GM23248 (cell line): ENCODE results near the gene IFNLR1. TPM values are rescaled to one million over a fixed set of nuclear protein-coding genes. Genes with fewer than 3 reads are reported as not detected.

Experiments used
- DNase-seq: peaks from one replicate; pipeline ENCODE4 v3.0.0-alpha.2; 2015
- H2AFZ ChIP-seq: fragments of 200-600 bp; sonication (generic); 2 replicates; pipeline ENCODE4 v1.6.1; 2016; ENCODE audit warnings: antibody characterized with exemption
- H3F3A ChIP-seq: fragments of 200-600 bp; sonication (generic); 2 replicates; pipeline ENCODE4 v1.6.1; 2016; ENCODE audit warnings: mild to moderate bottlenecking, antibody characterized with exemption, mixed run types; ENCODE audit not compliant: insufficient read depth
- H3K27ac ChIP-seq: fragments of 200-600 bp; sonication (generic); 2 replicates; pipeline ENCODE4 v1.5.1; 2016; ENCODE audit warnings: mild to moderate bottlenecking
- H3K27me3 ChIP-seq: fragments of 200-600 bp; sonication (generic); replicated peaks from 2 replicates; pipeline ENCODE4 v1.6.1; 2016; ENCODE audit warnings: mild to moderate bottlenecking; ENCODE audit not compliant: insufficient read depth
- H3K36me3 ChIP-seq: fragments of 200-600 bp; sonication (generic); 2 replicates; pipeline ENCODE4 v1.6.1; 2016; ENCODE audit warnings: low read depth, mild to moderate bottlenecking
- H3K4me1 ChIP-seq: fragments of 200-600 bp; sonication (generic); 2 replicates; pipeline ENCODE4 v1.6.1; 2016; ENCODE audit warnings: mild to moderate bottlenecking; ENCODE audit not compliant: insufficient read depth
- H3K4me2 ChIP-seq: fragments of 200-600 bp; sonication (generic); one replicate; pipeline ENCODE4 v1.6.1; 2016; ENCODE audit warnings: mild to moderate bottlenecking; ENCODE audit not compliant: unreplicated experiment
- H3K4me3 ChIP-seq: fragments of 200-600 bp; sonication (generic); 2 replicates; pipeline ENCODE4 v1.5.1; 2016; ENCODE audit warnings: mild to moderate bottlenecking
- H3K79me2 ChIP-seq: fragments of 200-600 bp; sonication (generic); 2 replicates; pipeline ENCODE4 v1.6.1; 2016; ENCODE audit warnings: mild to moderate bottlenecking; ENCODE audit not compliant: insufficient read depth
- H3K9ac ChIP-seq: fragments of 200-600 bp; sonication (generic); 2 replicates; pipeline ENCODE4 v1.6.1; 2016; ENCODE audit warnings: mild to moderate bottlenecking
- H3K9me2 ChIP-seq: fragments of 200-600 bp; sonication (generic); 2 replicates; pipeline ENCODE4 v1.6.1; 2016; ENCODE audit warnings: mixed run types, mild to moderate bottlenecking, moderate library complexity; ENCODE audit not compliant: insufficient read depth
- H3K9me3 ChIP-seq: fragments of 200-600 bp; sonication (generic); one replicate; pipeline ENCODE4 v1.6.1; 2017; ENCODE audit warnings: low read depth
- H4K20me1 ChIP-seq: fragments of 200-600 bp; sonication (generic); 2 replicates; pipeline ENCODE4 v1.6.0; 2016; ENCODE audit not compliant: insufficient read depth
- EZH2 ChIP-seq: fragments of 200-600 bp; sonication (generic); IDR thresholded peaks from 2 replicates; pipeline ENCODE4 v1.6.1; 2018; ENCODE audit warnings: antibody characterized with exemption, mild to moderate bottlenecking; ENCODE audit not compliant: insufficient read depth, poor library complexity, severe bottlenecking
- EZH2phosphoT487 ChIP-seq: fragments of 200-600 bp; sonication (generic); IDR thresholded peaks from 2 replicates; pipeline ENCODE4 v1.6.1; 2018; ENCODE audit warnings: antibody characterized with exemption, moderate library complexity, mild to moderate bottlenecking, low read depth; ENCODE audit not compliant: insufficient read depth
- WGBS, 2 experiments: methylation state at CpG; one replicate each; pipeline ENCODE4 v1.1.6; 2015 to 2017; ENCODE audit warnings: low lambda C conversion rate in 2 of 2, low coverage in 1 of 2; ENCODE audit errors: missing lambda C conversion rate in 2 of 2; 5-methylcytosine and 5-hydroxymethylcytosine counted together
- in situ Hi-C: fragments of 300-500 bp; cut with MboI; formaldehyde crosslinking; loops from 2 replicates; pipeline ENCODE4 v1.15.0; 2020
- polyA plus RNA-seq: library from polyadenylated mRNA; unstranded; fragments of >200 nt; fragmentation: Nextera tagmentation; extraction: Ambion mirVana; gene quantifications from 2 replicates; pipeline ENCODE4 v1.2.1, GENCODE V29; 2016
- total RNA-seq: library from RNA; depleted of rRNA; stranded (reverse); fragments of >200 nt; shearing (Covaris generic); gene quantifications from 2 replicates; pipeline ENCODE4 v1.2.3, GENCODE V29; 2014

Gene IFNLR1
- total and polyA plus RNA-seq, 2 experiments from 2014 or later: not detected

GRCh38 chr1:24111996-24112779, 74.9 kb downstream of the IFNLR1 start, which contains the start of gene MYOM3:
MYOM3 (minus strand) TSS chr1:24112135; CDS start chr1:24108636, 3,499 bp downstream.
- Histone ChIP-seq H3K9ac (peak within 1 kb of the TSS; percentile 41), H3K4me1 (peaks cover 32% of the 10 kb centered on the region), H3K27me3 (no peaks in the 10 kb centered on the region), H3K27ac (peak within 1 kb of the TSS; percentile 54), H3K9me3 (no peaks in the 10 kb centered on the region), H3K4me3 (peak within 1 kb of the TSS; percentile 45), H4K20me1 (no peaks in the 10 kb centered on the region), H2AFZ (peak within 1 kb of the TSS; percentile 76), H3K4me2 (peak within 1 kb of the TSS; percentile 59), H3K36me3 (no peaks in the 10 kb centered on the region), H3F3A (peaks cover 14% of the 10 kb centered on the region), H3K79me2 (no peaks in the 10 kb centered on the region), H3K9me2 (no peaks in the 10 kb centered on the region)
- no peak for TF ChIP-seq EZH2phosphoT487
- TF ChIP-seq EZH2: no peak
- WGBS, 2 experiments: 7 to 9% methylated on average over 25 to 27 of the region's 27 CpGs
- DNase-seq: peak; percentile 92
- in situ Hi-C loops: no loop called here

- Histone ChIP-seq H3K9ac (peak overlapping the region; percentile 41), H2AFZ (peak overlapping the region; percentile 76), H3K4me2 (peak overlapping the region; percentile 59), H3K9me2 (no peaks in the 10 kb centered on the region), H3K9me3 (no peaks in the 10 kb centered on the region), H3K4me1 (peaks cover 32% of the 10 kb centered on the region), H3K79me2 (no peaks in the 10 kb centered on the region), H3K27ac (peak overlapping the region; percentile 54), H3K4me3 (peak overlapping the region; percentile 45; the same call in 1 of the 2 replicates), H3K27me3 (no peaks in the 10 kb centered on the region), H4K20me1 (no peaks in the 10 kb centered on the region), H3F3A (peaks cover 14% of the 10 kb centered on the region), H3K36me3 (no peaks in the 10 kb centered on the region)
- peak; percentile 63 for DNase-seq
- TF ChIP-seq EZH2: no peak
- no peak for TF ChIP-seq EZH2phosphoT487
- WGBS, 2 experiments: 10 to 17% methylated on average over 20 of the region's 20 CpGs
- in situ Hi-C loops: no loop called here
Observed at GRCh38 chr1:24111262-24111995, 75.7 kb downstream of the IFNLR1 start.

GRCh38 chr1:24110642-24111261, 76.3 kb downstream of the IFNLR1 start:
- Histone ChIP-seq H2AFZ (peak overlapping the region; percentile 76), H3K79me2 (no peaks in the 10 kb centered on the region), H3K27ac (peak overlapping the region; percentile 54), H3K4me1 (peaks cover 32% of the 10 kb centered on the region), H3K4me2 (no peak overlapping the region), H3K4me3 (no peak overlapping the region), H3K27me3 (no peaks in the 10 kb centered on the region), H4K20me1 (no peaks in the 10 kb centered on the region), H3F3A (peaks cover 14% of the 10 kb centered on the region), H3K9me2 (no peaks in the 10 kb centered on the region), H3K9ac (peak overlapping the region; percentile 41), H3K36me3 (no peaks in the 10 kb centered on the region), H3K9me3 (no peaks in the 10 kb centered on the region)
- 28 to 36% methylated on average over 12 to 14 of the region's 14 CpGs for WGBS, 2 experiments
- in situ Hi-C loops: no loop called here
- peak; percentile 33 for DNase-seq
- TF ChIP-seq EZH2phosphoT487 (no peak), EZH2 (no peak)
